Calu3 (cell line): ENCODE measurements around the gene UGT1A9. TPM values are rescaled to one million over a fixed set of nuclear protein-coding genes. Genes with fewer than 3 reads are reported as not detected.

Source experiments
- BruUV-seq: library from RNA; stranded (reverse); fragments of 400-500 nt; replicated peaks from 2 replicates; lab custom pipeline; 2021; lab: Mats Ljungman, UMichigan
- CTCF ChIA-PET: fragments of 300-600 bp; sonication (Branson Sonifier 250); formaldehyde crosslinking; loops from one replicate; lab custom pipeline; 2022; ENCODE audit warnings: antibody characterized with exemption; lab: Charles Lee
- DNase-seq: peaks from one replicate; pipeline ENCODE4 v3.0.0; 2022
- H3K27ac Mint-ChIP-seq: one replicate; pipeline ENCODE4 v1.8.0; 2022; ENCODE audit warnings: mixed read lengths; ENCODE audit not compliant: unreplicated experiment
- H3K27me3 Mint-ChIP-seq: one replicate; pipeline ENCODE4 v1.8.0; 2022; ENCODE audit warnings: mixed read lengths; ENCODE audit not compliant: unreplicated experiment
- H3K36me3 Mint-ChIP-seq: one replicate; pipeline ENCODE4 v1.8.0; 2022; ENCODE audit warnings: mild to moderate bottlenecking, moderate library complexity, mixed read lengths; ENCODE audit not compliant: insufficient read depth, unreplicated experiment
- H3K4me1 Mint-ChIP-seq: one replicate; pipeline ENCODE4 v1.8.0; 2022; ENCODE audit warnings: mild to moderate bottlenecking, low read depth, mixed read lengths; ENCODE audit not compliant: unreplicated experiment
- H3K4me3 Mint-ChIP-seq: one replicate; pipeline ENCODE4 v1.8.0; 2022; ENCODE audit warnings: mild to moderate bottlenecking, low read depth, moderate library complexity, mixed read lengths; ENCODE audit not compliant: unreplicated experiment
- H3K9me3 Mint-ChIP-seq: one replicate; pipeline ENCODE4 v1.8.0; 2022; ENCODE audit warnings: low read depth, mixed read lengths; ENCODE audit not compliant: unreplicated experiment
- CTCF ChIP-seq: fragments of 200-600 bp; IDR thresholded peaks from one replicate; pipeline ENCODE4 v1.8.0; 2022; ENCODE audit warnings: antibody characterized with exemption; ENCODE audit not compliant: unreplicated experiment
- intact Hi-C: fragments of 100-400 bp; cut with micrococcal nuclease; formaldehyde crosslinking; loops from one replicate; pipeline ENCODE4 v1.10.0; 2022; ENCODE audit not compliant: unreplicated experiment
- total RNA-seq: library from RNA; stranded (reverse); gene quantifications from 2 replicates; pipeline ENCODE4 v1.2.3, GENCODE V29; 2022

The UGT1A9 gene
- total RNA-seq, 1 experiment from 2014 or later: 4.3 TPM

- no peaks in the 10 kb centered on the region for H3K9me3 Mint-ChIP-seq
- TF ChIP-seq CTCF: no peak
- H3K4me1 Mint-ChIP-seq: no peaks in the 10 kb centered on the region
- H3K36me3 Mint-ChIP-seq: no peaks in the 10 kb centered on the region
- no TSS peak for BruUV-seq
- peaks cover 28% of the 10 kb centered on the region for H3K27me3 Mint-ChIP-seq
- H3K27ac Mint-ChIP-seq: no peak overlapping the region
- CTCF ChIA-PET: no interaction called here
- H3K4me3 Mint-ChIP-seq: no peak overlapping the region
- intact Hi-C loops: no loop called here
- no peak for DNase-seq
Measured at GRCh38 chr2:233811732-233812131, 140.0 kb downstream of the UGT1A9 start.

GRCh38 chr2:233813236-233814055 is 141.7 kb downstream of the UGT1A9 start:
- Mint-ChIP-seq H3K27me3 (peaks cover 28% of the 10 kb centered on the region), H3K4me1 (no peaks in the 10 kb centered on the region), H3K27ac (no peak overlapping the region), H3K36me3 (peaks cover 5% of the 10 kb centered on the region), H3K4me3 (no peak overlapping the region), H3K9me3 (no peaks in the 10 kb centered on the region)
- DNase-seq: no peak
- intact Hi-C loops: no loop called here
- BruUV-seq: no TSS peak
- CTCF ChIA-PET: no interaction called here
- no peak for TF ChIP-seq CTCF

- Mint-ChIP-seq H3K27ac (no peak overlapping the region), H3K9me3 (no peaks in the 10 kb centered on the region), H3K4me3 (no peak overlapping the region), H3K4me1 (no peaks in the 10 kb centered on the region), H3K36me3 (peaks cover 5% of the 10 kb centered on the region), H3K27me3 (peaks cover 24% of the 10 kb centered on the region)
- TF ChIP-seq CTCF: no peak
- BruUV-seq: no TSS peak
- CTCF ChIA-PET: interaction anchor here (1.5 kb wide), 1 partner anchor 15 kb away, joined by 3 read pairs; no protein-coding TSS in a partner anchor
- intact Hi-C loops: no loop called here
- DNase-seq: peak; percentile 20
Measured at GRCh38 chr2:233814056-233814835, 142.5 kb downstream of the UGT1A9 start.

GRCh38 chr2:233815861-233816260 is 144.2 kb downstream of the UGT1A9 start:
- no peaks in the 10 kb centered on the region for H3K9me3 Mint-ChIP-seq
- H3K4me3 Mint-ChIP-seq: no peak overlapping the region
- no peaks in the 10 kb centered on the region for H3K4me1 Mint-ChIP-seq
- no peak overlapping the region for H3K27ac Mint-ChIP-seq
- no peak for DNase-seq
- CTCF ChIA-PET: no interaction called here
- peaks cover 5% of the 10 kb centered on the region for H3K36me3 Mint-ChIP-seq
- no TSS peak for BruUV-seq
- intact Hi-C loops: no loop called here
- TF ChIP-seq CTCF: no peak
- H3K27me3 Mint-ChIP-seq: peaks cover 20% of the 10 kb centered on the region
